Measurements from ENCODE around the gene OLIG2. TPM values are rescaled to one million over a fixed set of nuclear protein-coding genes. Genes with fewer than 3 reads are reported as not detected.

The OLIG2 gene
- total RNA-seq, 4 donors from 2014 or later: 0.10 TPM; not detected in 3

DNA sequence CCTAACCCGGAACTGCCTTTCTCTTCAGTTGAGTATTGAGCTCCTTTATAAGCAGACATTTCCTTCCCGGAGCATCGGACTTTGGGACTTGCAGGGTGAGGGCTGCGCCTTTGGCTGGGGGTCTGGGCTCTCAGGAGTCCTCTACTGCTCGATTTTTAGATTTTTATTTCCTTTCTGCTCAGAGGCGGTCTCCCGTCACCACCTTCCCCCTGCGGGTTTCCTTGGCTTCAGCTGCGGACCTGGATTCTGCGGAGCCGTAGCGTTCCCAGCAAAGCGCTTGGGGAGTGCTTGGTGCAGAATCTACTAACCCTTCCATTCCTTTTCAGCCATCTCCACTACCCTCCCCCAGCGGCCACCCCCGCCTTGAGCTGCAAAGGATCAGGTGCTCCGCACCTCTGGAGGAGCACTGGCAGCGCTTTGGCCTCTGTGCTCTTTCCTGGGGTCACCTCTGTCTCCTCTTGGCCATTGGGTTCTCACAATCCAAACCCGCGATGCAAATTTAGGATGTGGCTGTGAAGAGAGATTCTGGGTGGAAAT, 3.7 kb downstream of the OLIG2 start:
- intact Hi-C loops (cut with DNase I; ENCODE audit: low total_unique reads): no loop called here
- H3K4me1 ChIP-seq: peaks cover 5 to 7% of the 10 kb centered on the region in 2 donors
- H3K4me3 ChIP-seq: no peak overlapping the region
- H3K27ac ChIP-seq: no peak overlapping the region
- no peaks in the 10 kb centered on the region for H3K9me3 ChIP-seq
- ATAC-seq: no peak
- TF ChIP-seq, protein P1, sequence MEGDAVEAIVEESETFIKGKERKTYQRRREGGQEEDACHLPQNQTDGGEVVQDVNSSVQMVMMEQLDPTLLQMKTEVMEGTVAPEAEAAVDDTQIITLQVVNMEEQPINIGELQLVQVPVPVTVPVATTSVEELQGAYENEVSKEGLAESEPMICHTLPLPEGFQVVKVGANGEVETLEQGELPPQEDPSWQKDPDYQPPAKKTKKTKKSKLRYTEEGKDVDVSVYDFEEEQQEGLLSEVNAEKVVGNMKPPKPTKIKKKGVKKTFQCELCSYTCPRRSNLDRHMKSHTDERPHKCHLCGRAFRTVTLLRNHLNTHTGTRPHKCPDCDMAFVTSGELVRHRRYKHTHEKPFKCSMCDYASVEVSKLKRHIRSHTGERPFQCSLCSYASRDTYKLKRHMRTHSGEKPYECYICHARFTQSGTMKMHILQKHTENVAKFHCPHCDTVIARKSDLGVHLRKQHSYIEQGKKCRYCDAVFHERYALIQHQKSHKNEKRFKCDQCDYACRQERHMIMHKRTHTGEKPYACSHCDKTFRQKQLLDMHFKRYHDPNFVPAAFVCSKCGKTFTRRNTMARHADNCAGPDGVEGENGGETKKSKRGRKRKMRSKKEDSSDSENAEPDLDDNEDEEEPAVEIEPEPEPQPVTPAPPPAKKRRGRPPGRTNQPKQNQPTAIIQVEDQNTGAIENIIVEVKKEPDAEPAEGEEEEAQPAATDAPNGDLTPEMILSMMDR (IDR thresholded peaks at IDR 0.05 in 4 of 5, conservative IDR thresholded peaks at IDR 0.05 in 1 of 5): no peak
- no peak for TF ChIP-seq POLR2A (IDR thresholded peaks at IDR 0.05)
- in situ Hi-C loops (cut with MboI; ENCODE audit: low sequenced_read_pairs in 4 of 4): no loop called here
- H3K36me3 ChIP-seq: no peaks in the 10 kb centered on the region
- DNase-seq: no peak
- H3K27me3 ChIP-seq: peaks cover 71 to 84% (median 75%) of the 10 kb centered on the region in 3 donors

DNA sequence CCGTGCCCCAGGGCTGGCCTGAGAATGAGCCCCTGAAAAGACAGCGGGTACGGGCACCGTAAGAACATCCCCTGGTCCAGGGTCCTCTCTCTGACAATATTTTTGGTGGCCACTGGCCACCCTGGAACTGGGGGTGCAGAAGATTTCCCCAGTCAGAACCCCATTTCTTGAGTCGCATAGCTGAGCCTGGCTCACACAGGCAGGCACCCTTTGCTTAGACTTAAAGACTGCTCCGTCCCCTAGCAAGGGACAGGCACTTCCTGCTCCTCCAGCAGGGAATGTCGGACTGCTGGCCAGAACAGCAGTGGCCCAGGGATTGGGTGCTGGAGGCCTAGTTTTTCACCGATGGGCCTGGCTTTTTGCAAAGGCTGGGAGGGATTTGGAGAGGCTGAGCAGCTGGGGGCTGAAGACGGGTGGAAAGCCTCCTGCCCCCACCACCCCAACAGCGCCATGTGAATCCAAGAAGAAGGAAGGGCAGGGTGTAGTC, 4.3 kb downstream of the OLIG2 start:
- ATAC-seq (no peak), DNase-seq (no peak)
- Histone ChIP-seq H3K4me1 (peaks cover 5 to 7% of the 10 kb centered on the region in 2 donors), H3K9me3 (no peaks in the 10 kb centered on the region), H3K27me3 (peaks cover 65 to 84% (median 70%) of the 10 kb centered on the region in 3 donors), H3K36me3 (no peaks in the 10 kb centered on the region), H3K4me3 (no peak overlapping the region), H3K27ac (no peak overlapping the region)
- TF ChIP-seq POLR2A (IDR thresholded peaks at IDR 0.05): no peak
- TF ChIP-seq, protein P1 (IDR thresholded peaks at IDR 0.05 in 4 of 5, conservative IDR thresholded peaks at IDR 0.05 in 1 of 5): no peak
- intact Hi-C loops (cut with DNase I; ENCODE audit: low total_unique reads): no loop called here
- in situ Hi-C loops (cut with MboI; ENCODE audit: low sequenced_read_pairs in 4 of 4): no loop called here

DNA sequence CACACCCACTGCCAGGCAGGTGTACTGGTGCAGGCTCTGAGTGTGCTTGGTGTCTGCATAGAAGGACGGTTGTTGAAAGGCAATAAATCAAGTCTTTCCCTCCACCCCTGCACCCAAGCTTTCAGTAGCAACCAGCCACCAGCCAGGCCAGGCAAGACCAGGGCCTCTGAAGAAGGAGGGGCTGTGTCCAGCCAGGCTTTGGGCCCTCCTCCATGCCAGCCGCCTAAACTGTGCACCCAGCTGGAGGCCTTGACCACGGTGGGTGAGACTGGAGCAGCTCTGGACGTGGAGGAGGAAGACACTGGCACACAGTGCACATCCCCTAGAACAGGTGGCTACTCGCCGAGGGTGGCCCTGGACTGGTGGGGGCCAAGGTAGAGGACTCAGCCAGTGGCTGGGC, 4.9 kb downstream of the OLIG2 start:
- Histone ChIP-seq H3K4me3 (no peak overlapping the region), H3K27ac (no peak overlapping the region), H3K36me3 (no peaks in the 10 kb centered on the region), H3K27me3 (peaks cover 59 to 78% (median 64%) of the 10 kb centered on the region in 3 donors), H3K4me1 (peaks cover 2 to 7% of the 10 kb centered on the region in 2 donors), H3K9me3 (no peaks in the 10 kb centered on the region)
- intact Hi-C loops (cut with DNase I; ENCODE audit: low total_unique reads) (no loop called here), in situ Hi-C loops (cut with MboI; ENCODE audit: low sequenced_read_pairs in 4 of 4) (no loop called here)
- TF ChIP-seq POLR2A (IDR thresholded peaks at IDR 0.05): no peak
- TF ChIP-seq, protein P1 (IDR thresholded peaks at IDR 0.05 in 4 of 5, conservative IDR thresholded peaks at IDR 0.05 in 1 of 5): no peak
- ATAC-seq (no peak), DNase-seq (no peak)

DNA sequence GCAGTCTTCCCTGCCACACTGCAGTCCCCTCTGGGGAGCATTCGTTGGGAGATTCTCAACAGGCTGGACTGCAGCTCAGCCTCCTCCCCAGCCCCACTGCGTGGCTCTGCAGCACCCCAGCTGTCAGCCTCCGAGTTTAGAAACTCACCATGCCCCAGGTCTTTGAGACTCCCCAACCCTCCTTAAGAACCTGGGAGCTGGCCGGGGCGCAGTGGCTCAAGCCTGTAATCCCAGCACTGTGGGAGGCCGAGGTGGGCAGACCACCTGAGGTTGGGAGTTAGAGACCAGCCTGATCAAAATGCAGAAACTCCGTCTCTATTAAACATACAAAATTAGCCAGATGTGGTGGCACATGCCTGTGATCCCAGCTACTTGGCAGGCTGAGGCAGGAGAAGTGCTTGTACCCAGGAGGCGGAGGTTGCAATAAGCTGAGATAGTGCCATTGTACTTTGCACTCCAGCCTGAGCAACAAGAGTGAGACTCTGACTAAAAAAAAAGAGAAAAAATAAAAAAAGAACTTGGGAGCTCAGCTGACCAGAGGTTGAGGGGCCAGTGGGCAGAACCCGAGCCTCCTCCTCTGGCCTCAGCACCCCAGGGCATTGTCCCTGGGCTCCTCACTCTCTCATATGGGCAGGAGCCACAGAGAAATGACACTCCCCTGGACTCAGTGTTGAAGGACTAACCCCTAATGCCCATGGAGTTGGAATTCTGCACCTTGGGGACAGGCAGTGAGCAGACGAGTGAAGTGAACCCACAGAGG, 5.6 kb downstream of the OLIG2 start:
- Histone ChIP-seq H3K9me3 (no peaks in the 10 kb centered on the region), H3K4me1 (peaks cover 0 to 7% of the 10 kb centered on the region in 2 donors), H3K4me3 (no peak overlapping the region), H3K36me3 (no peaks in the 10 kb centered on the region), H3K27me3 (peaks cover 52 to 71% (median 58%) of the 10 kb centered on the region in 3 donors), H3K27ac (no peak overlapping the region)
- no peak for TF ChIP-seq POLR2A (IDR thresholded peaks at IDR 0.05)
- TF ChIP-seq, protein P1 (IDR thresholded peaks at IDR 0.05 in 4 of 5, conservative IDR thresholded peaks at IDR 0.05 in 1 of 5): no peak
- ATAC-seq: no peak
- in situ Hi-C loops (cut with MboI; ENCODE audit: low sequenced_read_pairs in 4 of 4): no loop called here
- no peak for DNase-seq
- intact Hi-C loops (cut with DNase I; ENCODE audit: low total_unique reads): no loop called here

Measured in gastrocnemius medialis (tissue), 4 donors.